ENCODE data around the gene IMPG1. TPM values are rescaled to one million over a fixed set of nuclear protein-coding genes. Genes with fewer than 3 reads are reported as not detected.

Gene IMPG1
- total and polyA plus RNA-seq, 2 of the 13 experiments (the other 11 are each of a cell fraction or from before 2014, with no cell fraction given), result not detected

DNA sequence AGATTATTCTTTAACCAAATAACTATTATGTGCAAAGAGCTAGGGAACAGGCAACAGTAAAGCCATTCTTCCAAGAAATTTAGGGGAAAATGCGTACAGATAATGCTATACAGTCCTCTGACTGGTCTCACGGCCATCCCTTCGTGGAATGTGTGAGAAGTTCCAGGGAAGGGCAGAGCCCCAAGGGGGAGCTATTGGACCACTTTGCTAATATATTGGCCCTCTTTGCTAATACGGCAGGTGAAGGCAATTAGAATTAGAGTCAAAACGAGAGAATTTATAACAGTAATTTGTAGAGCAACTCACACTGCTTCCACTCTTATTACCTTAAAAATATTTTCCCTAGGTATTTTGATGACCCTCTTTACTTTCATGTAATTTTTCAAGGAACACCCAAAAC is 140.4 kb downstream of the IMPG1 start (continued):
- TF ChIP-seq, protein P1, sequence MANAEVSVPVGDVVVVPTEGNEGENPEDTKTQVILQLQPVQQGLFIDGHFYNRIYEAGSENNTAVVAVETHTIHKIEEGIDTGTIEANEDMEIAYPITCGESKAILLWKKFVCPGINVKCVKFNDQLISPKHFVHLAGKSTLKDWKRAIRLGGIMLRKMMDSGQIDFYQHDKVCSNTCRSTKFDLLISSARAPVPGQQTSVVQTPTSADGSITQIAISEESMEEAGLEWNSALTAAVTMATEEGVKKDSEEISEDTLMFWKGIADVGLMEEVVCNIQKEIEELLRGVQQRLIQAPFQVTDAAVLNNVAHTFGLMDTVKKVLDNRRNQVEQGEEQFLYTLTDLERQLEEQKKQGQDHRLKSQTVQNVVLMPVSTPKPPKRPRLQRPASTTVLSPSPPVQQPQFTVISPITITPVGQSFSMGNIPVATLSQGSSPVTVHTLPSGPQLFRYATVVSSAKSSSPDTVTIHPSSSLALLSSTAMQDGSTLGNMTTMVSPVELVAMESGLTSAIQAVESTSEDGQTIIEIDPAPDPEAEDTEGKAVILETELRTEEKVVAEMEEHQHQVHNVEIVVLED (CRISPR knock-in tag; IDR thresholded peaks at IDR 0.05; ENCODE audit: borderline replicate concordance), result no peak
- TF ChIP-seq CTCF (CRISPR knock-in tag; IDR thresholded peaks at IDR 0.05), result peak; percentile 78
- TF ChIP-seq, protein P2, sequence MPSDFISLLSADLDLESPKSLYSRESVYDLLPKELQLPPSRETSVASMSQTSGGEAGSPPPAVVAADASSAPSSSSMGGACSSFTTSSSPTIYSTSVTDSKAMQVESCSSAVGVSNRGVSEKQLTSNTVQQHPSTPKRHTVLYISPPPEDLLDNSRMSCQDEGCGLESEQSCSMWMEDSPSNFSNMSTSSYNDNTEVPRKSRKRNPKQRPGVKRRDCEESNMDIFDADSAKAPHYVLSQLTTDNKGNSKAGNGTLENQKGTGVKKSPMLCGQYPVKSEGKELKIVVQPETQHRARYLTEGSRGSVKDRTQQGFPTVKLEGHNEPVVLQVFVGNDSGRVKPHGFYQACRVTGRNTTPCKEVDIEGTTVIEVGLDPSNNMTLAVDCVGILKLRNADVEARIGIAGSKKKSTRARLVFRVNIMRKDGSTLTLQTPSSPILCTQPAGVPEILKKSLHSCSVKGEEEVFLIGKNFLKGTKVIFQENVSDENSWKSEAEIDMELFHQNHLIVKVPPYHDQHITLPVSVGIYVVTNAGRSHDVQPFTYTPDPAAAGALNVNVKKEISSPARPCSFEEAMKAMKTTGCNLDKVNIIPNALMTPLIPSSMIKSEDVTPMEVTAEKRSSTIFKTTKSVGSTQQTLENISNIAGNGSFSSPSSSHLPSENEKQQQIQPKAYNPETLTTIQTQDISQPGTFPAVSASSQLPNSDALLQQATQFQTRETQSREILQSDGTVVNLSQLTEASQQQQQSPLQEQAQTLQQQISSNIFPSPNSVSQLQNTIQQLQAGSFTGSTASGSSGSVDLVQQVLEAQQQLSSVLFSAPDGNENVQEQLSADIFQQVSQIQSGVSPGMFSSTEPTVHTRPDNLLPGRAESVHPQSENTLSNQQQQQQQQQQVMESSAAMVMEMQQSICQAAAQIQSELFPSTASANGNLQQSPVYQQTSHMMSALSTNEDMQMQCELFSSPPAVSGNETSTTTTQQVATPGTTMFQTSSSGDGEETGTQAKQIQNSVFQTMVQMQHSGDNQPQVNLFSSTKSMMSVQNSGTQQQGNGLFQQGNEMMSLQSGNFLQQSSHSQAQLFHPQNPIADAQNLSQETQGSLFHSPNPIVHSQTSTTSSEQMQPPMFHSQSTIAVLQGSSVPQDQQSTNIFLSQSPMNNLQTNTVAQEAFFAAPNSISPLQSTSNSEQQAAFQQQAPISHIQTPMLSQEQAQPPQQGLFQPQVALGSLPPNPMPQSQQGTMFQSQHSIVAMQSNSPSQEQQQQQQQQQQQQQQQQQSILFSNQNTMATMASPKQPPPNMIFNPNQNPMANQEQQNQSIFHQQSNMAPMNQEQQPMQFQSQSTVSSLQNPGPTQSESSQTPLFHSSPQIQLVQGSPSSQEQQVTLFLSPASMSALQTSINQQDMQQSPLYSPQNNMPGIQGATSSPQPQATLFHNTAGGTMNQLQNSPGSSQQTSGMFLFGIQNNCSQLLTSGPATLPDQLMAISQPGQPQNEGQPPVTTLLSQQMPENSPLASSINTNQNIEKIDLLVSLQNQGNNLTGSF (CRISPR knock-in tag; IDR thresholded peaks at IDR 0.05), result no peak
- no peak for TF ChIP-seq ETV5 (CRISPR knock-in tag; IDR thresholded peaks at IDR 0.05; ENCODE audit: borderline replicate concordance)
- no peak for TF ChIP-seq FOXA1 (IDR thresholded peaks at IDR 0.05)
- TF ChIP-seq FOXA1 (CRISPR knock-in tag; IDR thresholded peaks at IDR 0.05), result no peak
- no peak for TF ChIP-seq E2F1 (CRISPR knock-in tag; IDR thresholded peaks at IDR 0.05)
- TF ChIP-seq KLF11 (CRISPR knock-in tag; IDR thresholded peaks at IDR 0.05), result 0 out of 2 replicates have a peak, but pooled peaks have one; percentile 37
- TF ChIP-seq SMC3 (IDR thresholded peaks at IDR 0.05; ENCODE audit: low read length), result peak; percentile 54; the same call in 1 of the 2 replicates
